ENCODE measurements around the gene GTF2F2. TPM values are rescaled to one million over a fixed set of nuclear protein-coding genes. Genes with fewer than 3 reads are reported as not detected.

Gene GTF2F2
- total RNA-seq, 6 experiments from 2014 or later, result 4.0 to 10.3 (median 6.0) TPM

- TF ChIP-seq CTCF (IDR thresholded peaks at IDR 0.05), result no peak
- no peak for TF ChIP-seq POLR2A (IDR thresholded peaks at IDR 0.05)
- H3K36me3 ChIP-seq, result no peaks in the 10 kb centered on the region
- no peak overlapping the region for H3K4me3 ChIP-seq
- intact Hi-C loops (cut with DNase I), result no loop called here
- WGBS (ENCODE audit: insufficient coverage, low coverage, low lambda C conversion rate, missing lambda C conversion rate), result 95% methylated on average over 2 of the region's 2 CpGs
- H3K4me1 ChIP-seq, result no peaks in the 10 kb centered on the region
- no peak overlapping the region for H3K27ac ChIP-seq
- ATAC-seq, result no peak
- no peak for DNase-seq
- H3K9me3 ChIP-seq, result no peaks in the 10 kb centered on the region
- no peaks in the 10 kb centered on the region for H3K27me3 ChIP-seq
These were observed 148.9 kb downstream of the GTF2F2 start for GRCh38 chr13:45269204-45269603.

DNA sequence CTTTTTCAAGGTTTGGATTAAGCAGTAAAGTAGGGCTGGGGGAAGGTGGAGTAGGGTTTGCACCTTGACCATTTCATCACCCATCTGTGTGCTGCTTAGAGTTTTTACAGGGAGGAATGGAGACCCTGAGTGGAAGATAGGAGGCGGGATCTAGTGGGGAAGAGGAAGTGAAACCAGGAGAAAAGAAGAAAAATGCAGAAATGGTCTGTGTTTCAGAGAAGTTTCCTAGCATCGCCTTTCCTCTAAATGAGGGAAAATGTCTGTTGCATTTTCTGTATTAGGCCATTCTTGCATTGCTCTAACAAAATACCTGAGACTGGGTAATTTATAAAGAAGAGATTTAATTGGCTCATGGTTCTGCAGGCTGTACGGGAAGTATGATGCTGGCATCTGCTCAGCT is 156.6 kb downstream of the GTF2F2 start:
- ATAC-seq (no peak), DNase-seq (no peak)
- TF ChIP-seq CTCF (IDR thresholded peaks at IDR 0.05), result no peak
- TF ChIP-seq POLR2A (IDR thresholded peaks at IDR 0.05), result no peak
- no peaks in the 10 kb centered on the region for H3K36me3 ChIP-seq
- H3K9me3 ChIP-seq, result no peaks in the 10 kb centered on the region
- H3K4me3 ChIP-seq, result no peak overlapping the region
- intact Hi-C loops (cut with DNase I), result no loop called here
- no peak overlapping the region for H3K27ac ChIP-seq
- no peaks in the 10 kb centered on the region for H3K27me3 ChIP-seq
- 58% methylated on average over 2 of the region's 3 CpGs for WGBS (ENCODE audit: insufficient coverage, low coverage, low lambda C conversion rate, missing lambda C conversion rate)
- no peaks in the 10 kb centered on the region for H3K4me1 ChIP-seq

DNA sequence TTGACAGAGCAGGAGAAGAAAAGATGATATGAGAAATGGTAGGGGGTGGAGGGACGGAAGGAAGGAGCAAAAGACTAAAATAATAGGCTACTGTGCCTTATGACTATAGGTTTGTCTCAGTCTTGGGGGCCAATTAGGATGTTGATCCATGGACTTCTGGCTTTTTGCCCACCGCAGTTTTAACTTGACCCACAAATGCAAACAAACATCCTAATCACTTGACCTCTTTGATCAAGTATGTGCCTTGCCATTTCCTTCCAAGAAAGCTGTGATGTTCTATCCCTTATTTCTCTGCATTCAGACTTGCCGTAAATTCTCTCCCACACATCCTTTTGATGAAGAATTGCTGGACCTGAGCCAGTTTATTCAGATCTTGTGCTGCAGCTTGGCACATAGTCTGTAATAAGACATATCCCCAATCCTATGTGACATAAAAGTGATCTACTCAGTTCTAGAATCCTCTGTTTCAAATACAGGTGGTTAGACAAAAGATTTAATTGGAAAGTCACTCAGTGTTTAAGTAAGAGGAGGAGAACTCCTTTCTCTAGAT is 157.9 kb downstream of the GTF2F2 start:
- ATAC-seq (no peak), DNase-seq (no peak)
- Histone ChIP-seq H3K27ac (no peak overlapping the region), H3K4me3 (no peak overlapping the region), H3K27me3 (no peaks in the 10 kb centered on the region), H3K9me3 (no peaks in the 10 kb centered on the region), H3K4me1 (no peaks in the 10 kb centered on the region), H3K36me3 (no peaks in the 10 kb centered on the region)
- WGBS (ENCODE audit: insufficient coverage, low coverage, low lambda C conversion rate, missing lambda C conversion rate), result 69% methylated on average over 3 of the region's 3 CpGs
- TF ChIP-seq POLR2A (IDR thresholded peaks at IDR 0.05) (no peak), CTCF (IDR thresholded peaks at IDR 0.05) (no peak)
- intact Hi-C loops (cut with DNase I), result no loop called here

DNA sequence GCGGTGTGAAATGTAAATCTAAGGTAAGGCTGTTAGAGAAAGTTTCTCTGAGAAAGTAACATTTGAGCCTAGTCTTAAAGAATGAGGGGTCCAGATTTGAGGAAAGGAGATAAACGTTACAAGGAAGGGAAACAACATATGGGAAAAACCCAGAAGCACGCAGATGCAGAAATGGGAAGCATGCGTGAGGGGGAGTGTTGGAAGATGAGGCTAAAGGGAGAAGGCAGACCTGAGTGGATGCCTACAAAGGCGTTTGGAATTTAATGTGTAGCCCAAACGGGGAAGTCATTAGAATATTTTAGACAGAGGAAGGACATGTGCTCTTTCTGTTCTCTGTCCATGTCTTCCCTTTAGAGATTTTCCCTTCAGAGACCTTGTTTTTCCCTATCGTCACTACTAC is 159.7 kb downstream of the GTF2F2 start:
- TF ChIP-seq CTCF (IDR thresholded peaks at IDR 0.05) (no peak), POLR2A (IDR thresholded peaks at IDR 0.05) (no peak)
- intact Hi-C loops (cut with DNase I), result loop anchor here (5.0 kb wide), 1 partner anchor 233 kb away; no protein-coding TSS in a partner anchor
- Histone ChIP-seq H3K4me1 (no peaks in the 10 kb centered on the region), H3K9me3 (no peaks in the 10 kb centered on the region), H3K4me3 (no peak overlapping the region), H3K36me3 (peaks cover 0 to 4% (median 0%) of the 10 kb centered on the region in 4 donors), H3K27me3 (no peaks in the 10 kb centered on the region), H3K27ac (no peak overlapping the region)
- ATAC-seq (no peak), DNase-seq (no peak)
- WGBS (ENCODE audit: insufficient coverage, low coverage, low lambda C conversion rate, missing lambda C conversion rate), result 77% methylated on average over 7 of the region's 7 CpGs
